ENCODE measurements around the gene DLGAP1.
"Not testable (repeated sequence)": the region's sequence is repeated elsewhere in the genome, so short reads cannot be mapped to it uniquely, and the experiment has no call there.

The DLGAP1 gene

GRCh38 chr18:3715231-3716080, 739.7 kb downstream of the DLGAP1 start:
- DNase-seq, result no peak

GRCh38 chr18:3713708-3714107, 741.4 kb downstream of the DLGAP1 start:
- DNase-seq, result no peak

- no peak for DNase-seq
Measured at GRCh38 chr18:3713166-3713565, 741.9 kb downstream of the DLGAP1 start.

GRCh38 chr18:3712491-3712890, 742.6 kb downstream of the DLGAP1 start:
- no peak for DNase-seq

GRCh38 chr18:3710712-3711301, 744.3 kb downstream of the DLGAP1 start:
- no peak for DNase-seq

- DNase-seq, result no peak
Measured at GRCh38 chr18:3709205-3709604, 745.9 kb downstream of the DLGAP1 start.

- no peak for DNase-seq
Measured at GRCh38 chr18:3706279-3707097, 748.6 kb downstream of the DLGAP1 start.

- no peak for DNase-seq
Measured at GRCh38 chr18:3704556-3705344, 750.4 kb downstream of the DLGAP1 start.

GRCh38 chr18:3703732-3704176, 751.4 kb downstream of the DLGAP1 start:
- peak; percentile 65 for DNase-seq

- not testable (repeated sequence) for DNase-seq
Measured at GRCh38 chr18:3699707-3700567, 755.2 kb downstream of the DLGAP1 start.

- DNase-seq, result not testable (repeated sequence)
Measured at GRCh38 chr18:3694030-3694778, 760.9 kb downstream of the DLGAP1 start.

GRCh38 chr18:3693410-3693809, 761.7 kb downstream of the DLGAP1 start:
- DNase-seq, result no peak

GRCh38 chr18:3692691-3693090, 762.4 kb downstream of the DLGAP1 start:
- DNase-seq, result no peak

- no peak for DNase-seq
Measured at GRCh38 chr18:3692113-3692621, 762.9 kb downstream of the DLGAP1 start.

- DNase-seq, result no peak
Measured at GRCh38 chr18:3691705-3692104, 763.4 kb downstream of the DLGAP1 start.

- no peak for DNase-seq
Measured at GRCh38 chr18:3690764-3691066, 764.4 kb downstream of the DLGAP1 start.

- no peak for DNase-seq
Measured at GRCh38 chr18:3689986-3690763, 764.9 kb downstream of the DLGAP1 start.

- DNase-seq, result no peak
Measured at GRCh38 chr18:3689091-3689490, 766.0 kb downstream of the DLGAP1 start.

- DNase-seq, result peak; percentile 98
Measured at GRCh38 chr18:3688690-3689089, 766.4 kb downstream of the DLGAP1 start.

GRCh38 chr18:3683483-3683882, 771.6 kb downstream of the DLGAP1 start:
- DNase-seq, result no peak
